CD8-positive, alpha-beta memory T cell (primary cell): ENCODE data around the gene SETSIP. TPM values are rescaled to one million over a fixed set of nuclear protein-coding genes. Genes with fewer than 3 reads are reported as not detected.
"Not testable (repeated sequence)": the region's sequence is repeated elsewhere in the genome, so short reads cannot be mapped to it uniquely, and the experiment has no call there.

ENCODE experiments used
- CTCF ChIA-PET: fragments of 350-600 bp; sonication (Branson Sonifier 250); formaldehyde crosslinking; loops from one replicate; lab custom pipeline; 2021; ENCODE audit warnings: antibody characterized with exemption; lab: Charles Lee
- POLR2A ChIA-PET: fragments of 350-600 bp; sonication (Branson Sonifier 250); formaldehyde crosslinking; loops from one replicate; lab custom pipeline; 2021; ENCODE audit warnings: antibody characterized with exemption; lab: Charles Lee
- DNase-seq, 5 donors: peaks; one replicate each; pipeline versions ENCODE4 v3.0.0 to v3.0.0-alpha.2; 2020 to 2022; ENCODE audit warnings: mixed read lengths in 1 of 5
- H3K27ac ChIP-seq: one replicate; pipeline ENCODE4 v1.7.0; 2013; ENCODE audit warnings: low read depth, mild to moderate bottlenecking, low read length, moderate library complexity
- H3K27me3 ChIP-seq: 2 replicates; pipeline ENCODE4 v1.7.0; 2013; ENCODE audit warnings: low read length, mild to moderate bottlenecking; ENCODE audit not compliant: insufficient read depth, poor library complexity, severe bottlenecking
- H3K36me3 ChIP-seq: 2 replicates; pipeline ENCODE4 v1.7.0; 2013; ENCODE audit warnings: mild to moderate bottlenecking, low read length, moderate library complexity; ENCODE audit not compliant: insufficient read depth
- H3K4me1 ChIP-seq: 2 replicates; pipeline ENCODE4 v1.7.0; 2013; ENCODE audit warnings: mild to moderate bottlenecking, low read length, moderate library complexity; ENCODE audit not compliant: insufficient read depth
- H3K4me3 ChIP-seq: 2 replicates; pipeline ENCODE4 v1.7.0; 2013; ENCODE audit warnings: mild to moderate bottlenecking, low read length
- H3K9me3 ChIP-seq: 2 replicates; pipeline ENCODE4 v1.7.0; 2013; ENCODE audit warnings: mild to moderate bottlenecking, low read length
- H3K27ac Mint-ChIP-seq, 8 donors: one replicate each; pipeline ENCODE4 v1.8.0; 2020 to 2021; ENCODE audit warnings: mixed read lengths in 8 of 8, mild to moderate bottlenecking in 6 of 8, inconsistent platforms in 3 of 8, moderate library complexity in 3 of 8
- H3K27me3 Mint-ChIP-seq, 2 donors: one replicate each; pipeline ENCODE4 v1.8.0; 2020 to 2021; ENCODE audit warnings: mixed read lengths in 2 of 2, mild to moderate bottlenecking in 1 of 2, moderate library complexity in 1 of 2
- H3K36me3 Mint-ChIP-seq, 3 donors: one replicate each; pipeline ENCODE4 v1.8.0; 2020 to 2021; ENCODE audit warnings: mixed read lengths in 3 of 3, inconsistent platforms in 1 of 3, mild to moderate bottlenecking in 1 of 3
- H3K4me1 Mint-ChIP-seq, 3 donors: one replicate each; pipeline ENCODE4 v1.8.0; 2020 to 2021; ENCODE audit warnings: mixed read lengths in 3 of 3, inconsistent platforms in 1 of 3, mild to moderate bottlenecking in 1 of 3
- H3K4me3 Mint-ChIP-seq, 7 donors: one replicate each; pipeline ENCODE4 v1.8.0; 2020 to 2021; ENCODE audit warnings: mixed read lengths in 7 of 7, mild to moderate bottlenecking in 6 of 7, moderate library complexity in 4 of 7, inconsistent platforms in 2 of 7
- H3K9me3 Mint-ChIP-seq, 5 donors: one replicate each; pipeline ENCODE4 v1.8.0; 2020 to 2022; ENCODE audit warnings: mixed read lengths in 5 of 5, mild to moderate bottlenecking in 3 of 5, moderate library complexity in 2 of 5, inconsistent platforms in 1 of 5
- polyA plus RNA-seq: library from polyadenylated mRNA; unstranded; fragments of 300-500 nt; fragmentation: Illumina TruSeq; gene quantifications from one replicate; pipeline ENCODE4 v1.2.3, GENCODE V29; 2021
- total RNA-seq, 2 experiments: library from RNA; stranded (reverse); gene quantifications; one replicate each; pipeline ENCODE4 v1.2.3, GENCODE V29; 2021

Gene SETSIP
- total and polyA plus RNA-seq, 3 experiments from 2014 or later = 0.38 to 0.39 TPM; not detected in 1

DNA sequence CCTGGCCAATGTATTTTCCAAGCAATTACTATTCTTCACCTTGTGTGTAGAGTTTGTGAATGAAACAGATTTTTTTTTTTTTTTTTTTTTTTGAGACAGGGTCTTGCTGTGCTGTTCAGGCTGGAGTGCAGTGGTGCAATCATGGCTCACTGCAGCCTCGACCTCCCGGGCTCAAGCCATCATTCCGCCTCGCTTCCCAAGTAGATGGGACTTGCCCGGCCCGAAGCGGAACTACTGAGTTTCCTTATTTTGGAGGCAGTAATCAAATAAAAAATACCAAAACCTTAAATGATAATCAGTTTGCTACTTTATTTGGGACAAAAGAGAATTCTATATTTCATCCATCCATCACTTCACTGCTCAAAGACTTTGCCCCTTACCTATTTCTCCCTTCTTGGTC, 4.2 kb upstream of the SETSIP start:
- Mint-ChIP-seq H3K9me3 (peaks cover 0 to 3% (median 0%) of the 10 kb centered on the region in 5 donors), H3K36me3 (peaks cover 0 to 8% (median 2%) of the 10 kb centered on the region in 3 donors), H3K4me1 (peaks cover 8 to 28% (median 19%) of the 10 kb centered on the region in 3 donors), H3K4me3 (peak overlapping the region; percentile 7 to 98 (median 97)), H3K27ac (peak overlapping the region in 2 of 8 donors; percentile 90 to 95), H3K27me3 (no peaks in the 10 kb centered on the region)
- POLR2A ChIA-PET = no interaction called here
- Histone ChIP-seq H3K4me1 (peaks cover 6% of the 10 kb centered on the region), H3K4me3 (no peak overlapping the region), H3K36me3 (no peaks in the 10 kb centered on the region), H3K9me3 (no peaks in the 10 kb centered on the region), H3K27me3 (no peaks in the 10 kb centered on the region), H3K27ac (no peak overlapping the region)
- DNase-seq = no peak
- CTCF ChIA-PET = no interaction called here

DNA sequence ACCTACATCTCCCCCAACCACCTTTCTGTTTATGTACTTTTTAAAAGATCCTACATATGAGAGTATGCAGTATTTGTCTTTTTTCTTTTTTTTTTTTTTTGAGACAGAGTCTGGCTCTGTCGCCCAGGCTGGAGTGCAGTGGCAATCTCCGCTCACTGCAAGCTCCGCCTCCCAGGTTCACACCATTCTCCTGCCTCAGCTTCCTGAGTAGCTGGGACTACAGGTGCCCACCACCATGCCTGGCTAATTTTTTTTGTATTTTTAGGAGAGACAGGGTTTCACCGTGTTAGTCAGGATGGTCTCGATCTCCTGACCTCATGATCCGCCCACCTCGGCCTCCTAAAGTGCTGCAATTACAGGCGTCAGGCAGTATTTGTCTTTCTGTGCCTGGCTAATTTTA, 2.9 kb upstream of the SETSIP start:
- CTCF ChIA-PET, H3K27ac ChIP-seq, H3K36me3 Mint-ChIP-seq: not testable (repeated sequence)

DNA sequence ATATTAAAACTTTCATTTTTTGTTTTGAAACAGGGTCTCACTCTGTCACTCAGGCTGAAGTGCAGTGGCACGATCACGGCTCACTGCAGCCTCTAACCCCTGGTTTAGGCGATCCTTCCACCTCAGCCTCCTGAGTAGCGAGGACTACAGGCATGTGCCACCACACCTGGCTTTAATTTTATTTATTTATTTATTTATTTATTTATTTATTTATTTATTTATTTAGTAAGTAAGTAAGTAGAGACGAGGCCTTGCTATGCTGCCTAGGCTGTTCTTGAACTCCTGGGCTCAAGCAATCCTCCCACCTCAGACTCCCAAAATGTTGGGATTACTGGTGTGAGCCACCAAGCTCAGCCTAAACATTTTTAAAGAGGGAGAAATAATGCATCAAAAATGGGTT, 1.2 kb upstream of the SETSIP start:
- CTCF ChIA-PET = no interaction called here
- H3K27ac ChIP-seq = no peak overlapping the region
- POLR2A ChIA-PET = no interaction called here
- H3K9me3 ChIP-seq = no peaks in the 10 kb centered on the region
- Mint-ChIP-seq H3K4me1 (peaks cover 6 to 10% (median 10%) of the 10 kb centered on the region in 3 donors), H3K36me3 (peaks cover 0 to 8% (median 2%) of the 10 kb centered on the region in 3 donors), H3K4me3 (no peak overlapping the region), H3K9me3 (no peaks in the 10 kb centered on the region), H3K27me3 (no peaks in the 10 kb centered on the region), H3K27ac (no peak overlapping the region)
- H3K4me1 ChIP-seq = peaks cover 5% of the 10 kb centered on the region
- no peak for DNase-seq
- no peak overlapping the region for H3K4me3 ChIP-seq
- H3K27me3 ChIP-seq = no peaks in the 10 kb centered on the region
- no peaks in the 10 kb centered on the region for H3K36me3 ChIP-seq

More for the DNA sequence above, 2.9 kb upstream of the SETSIP start:
- H3K4me1 ChIP-seq, H3K27me3 Mint-ChIP-seq, H3K36me3 ChIP-seq, H3K27me3 ChIP-seq, H3K9me3 ChIP-seq, H3K4me3 ChIP-seq, H3K9me3 Mint-ChIP-seq, POLR2A ChIA-PET, DNase-seq: not testable (repeated sequence)
- Mint-ChIP-seq H3K4me1 (peaks cover 8 to 22% (median 17%) of the 10 kb centered on the region in 3 donors), H3K27ac (peak overlapping the region in 1 of 8 donors; percentile 6), H3K4me3 (peak overlapping the region in 1 of 7 donors; percentile 4)

DNA sequence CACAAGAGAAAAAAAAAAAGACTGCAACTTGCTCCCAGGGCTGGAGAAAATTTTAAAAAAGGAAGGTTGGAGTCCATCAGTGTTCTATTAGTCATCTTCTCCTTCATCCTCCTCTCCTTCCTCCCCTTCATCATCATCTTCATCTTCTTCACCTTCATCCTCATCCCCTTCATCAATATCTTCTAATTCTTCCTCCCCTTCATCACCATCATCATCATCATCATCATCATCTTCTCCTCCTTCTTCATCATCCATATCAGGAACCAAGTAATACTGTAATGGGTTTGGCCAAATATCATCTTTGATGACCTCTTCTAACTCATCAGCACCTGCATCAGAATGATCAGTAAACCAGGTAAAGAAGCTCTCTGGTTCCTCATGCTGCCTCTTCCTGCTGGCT, 765 bp downstream of the SETSIP start:
- H3K9me3 Mint-ChIP-seq, H3K4me3 ChIP-seq, DNase-seq, H3K27ac ChIP-seq, H3K9me3 ChIP-seq, H3K27me3 ChIP-seq, H3K27me3 Mint-ChIP-seq, H3K36me3 ChIP-seq, H3K4me1 ChIP-seq, H3K36me3 Mint-ChIP-seq, H3K4me1 Mint-ChIP-seq, POLR2A ChIA-PET: not testable (repeated sequence)
- Mint-ChIP-seq H3K27ac (peak overlapping the region in 3 of 8 donors; percentile 0 to 39 (median 38)), H3K4me3 (peak overlapping the region in 1 of 7 donors; percentile 14)
- CTCF ChIA-PET = interaction anchor here (2.0 kb wide), 1 partner anchor 10 kb away, joined by 5 read pairs; no protein-coding TSS in a partner anchor

DNA sequence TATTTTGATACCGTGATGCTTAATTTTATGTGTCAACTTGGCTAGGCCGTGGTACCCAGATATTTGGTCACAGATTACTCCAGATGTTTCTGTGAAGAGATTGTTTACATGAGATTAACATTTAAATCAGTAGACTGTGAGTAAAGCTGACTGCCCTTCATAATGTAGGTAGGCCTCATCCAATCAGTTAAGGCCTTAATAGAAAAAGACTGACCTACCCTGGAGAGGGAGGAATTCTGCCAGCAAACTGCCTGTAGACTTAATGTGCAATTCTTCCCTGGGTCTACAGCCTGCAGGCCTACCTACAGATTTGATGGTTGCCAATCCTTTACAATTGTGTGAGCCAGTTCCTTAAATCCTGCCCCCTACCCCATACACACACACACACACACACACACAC, 4.3 kb downstream of the SETSIP start:
- H3K4me3 ChIP-seq = no peak overlapping the region
- H3K27ac Mint-ChIP-seq = no peak overlapping the region
- H3K4me3 Mint-ChIP-seq = no peak overlapping the region
- no peaks in the 10 kb centered on the region for H3K4me1 ChIP-seq
- H3K36me3 ChIP-seq = no peaks in the 10 kb centered on the region
- ChIA-PET CTCF (interaction anchor here (1.4 kb wide), 1 partner anchor 10 kb away, joined by 5 read pairs; the partner anchor contains the start of gene BTBD8), POLR2A (no interaction called here)
- peaks cover 0 to 2% (median 0%) of the 10 kb centered on the region in 3 donors for H3K36me3 Mint-ChIP-seq
- H3K4me1 Mint-ChIP-seq = no peaks in the 10 kb centered on the region
- no peak for DNase-seq
- no peaks in the 10 kb centered on the region for H3K9me3 Mint-ChIP-seq
- H3K27ac ChIP-seq = no peak overlapping the region
- no peaks in the 10 kb centered on the region for H3K9me3 ChIP-seq
- peaks cover 0 to 1% of the 10 kb centered on the region in 2 donors for H3K27me3 Mint-ChIP-seq
- no peaks in the 10 kb centered on the region for H3K27me3 ChIP-seq

DNA sequence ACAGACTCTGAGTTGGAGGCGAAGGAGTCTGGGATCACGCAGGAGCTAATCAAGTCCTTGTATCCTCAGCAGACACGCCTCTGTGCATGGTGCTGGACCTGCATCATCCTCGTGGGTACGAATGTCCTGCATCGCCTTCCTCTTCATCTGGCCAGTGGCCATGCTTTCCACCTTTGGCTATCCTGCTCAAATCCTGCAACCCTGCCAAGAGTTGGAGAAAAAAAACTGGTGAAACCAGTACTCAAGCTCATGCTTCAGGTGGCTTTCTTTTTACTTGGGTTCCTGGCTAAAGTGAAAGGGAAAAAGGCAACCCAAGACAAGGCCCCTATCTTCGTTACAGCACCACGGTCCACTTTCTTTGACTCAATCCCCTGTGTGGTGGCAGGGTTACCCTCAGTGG, 8.9 kb downstream of the SETSIP start:
- Histone ChIP-seq H3K27ac (no peak overlapping the region), H3K4me1 (no peaks in the 10 kb centered on the region), H3K9me3 (no peaks in the 10 kb centered on the region), H3K4me3 (no peak overlapping the region), H3K36me3 (no peaks in the 10 kb centered on the region), H3K27me3 (no peaks in the 10 kb centered on the region)
- Mint-ChIP-seq H3K4me3 (no peak overlapping the region), H3K9me3 (no peaks in the 10 kb centered on the region), H3K36me3 (no peaks in the 10 kb centered on the region), H3K27me3 (peaks cover 0 to 5% of the 10 kb centered on the region in 2 donors), H3K4me1 (no peaks in the 10 kb centered on the region), H3K27ac (no peak overlapping the region)
- ChIA-PET POLR2A (no interaction called here), CTCF (no interaction called here)
- DNase-seq = no peak

DNA sequence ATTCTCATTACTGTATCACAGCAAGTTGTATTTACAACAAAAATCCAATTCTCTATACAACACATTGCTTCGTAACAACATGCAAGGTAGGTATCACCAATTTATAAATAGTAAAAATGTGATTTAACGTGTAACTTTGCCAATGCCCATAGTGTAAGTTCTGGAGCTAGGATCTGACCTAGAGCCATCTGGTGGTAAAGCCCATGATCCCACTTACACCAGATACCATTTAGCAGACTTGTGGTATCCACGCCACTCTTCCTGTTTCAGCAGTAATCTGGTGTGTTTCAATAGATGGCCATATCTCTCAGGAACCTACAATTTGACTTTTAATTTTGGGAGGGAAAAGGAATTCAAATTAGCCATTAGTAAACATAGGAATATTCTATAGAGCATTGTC, 10.2 kb downstream of the SETSIP start:
- Mint-ChIP-seq H3K4me1 (no peaks in the 10 kb centered on the region), H3K27me3 (peaks cover 0 to 5% of the 10 kb centered on the region in 2 donors), H3K9me3 (no peaks in the 10 kb centered on the region), H3K27ac (no peak overlapping the region), H3K4me3 (no peak overlapping the region), H3K36me3 (no peaks in the 10 kb centered on the region)
- ChIA-PET POLR2A (no interaction called here), CTCF (no interaction called here)
- H3K27me3 ChIP-seq = no peaks in the 10 kb centered on the region
- no peaks in the 10 kb centered on the region for H3K36me3 ChIP-seq
- H3K27ac ChIP-seq = no peak overlapping the region
- DNase-seq = no peak
- H3K9me3 ChIP-seq = no peaks in the 10 kb centered on the region
- H3K4me3 ChIP-seq = no peak overlapping the region
- H3K4me1 ChIP-seq = no peaks in the 10 kb centered on the region

DNA sequence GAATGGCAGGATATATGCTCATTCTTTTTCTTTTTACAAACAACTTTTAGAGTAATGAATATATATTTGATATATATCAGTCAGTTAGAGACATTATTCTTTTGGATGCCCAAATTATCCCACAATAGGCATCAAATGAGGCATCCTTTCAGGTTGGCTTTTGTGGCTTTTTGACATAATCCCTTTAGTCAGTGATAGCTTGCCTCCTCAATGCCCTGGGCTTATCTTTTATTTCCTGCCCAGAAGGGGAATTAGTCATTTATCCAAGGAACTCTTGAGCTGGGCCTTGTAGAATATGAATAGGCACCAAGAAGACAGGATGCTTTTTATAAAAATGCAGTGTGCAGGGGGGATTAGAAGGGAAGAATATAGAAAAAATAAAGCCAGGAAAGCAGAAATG, 23.3 kb downstream of the SETSIP start:
- POLR2A ChIA-PET = no interaction called here
- CTCF ChIA-PET = interaction anchor here (0.9 kb wide), 1 partner anchor 18 kb away, joined by 3 read pairs; no protein-coding TSS in a partner anchor
- H3K4me3 Mint-ChIP-seq = no peak overlapping the region
- no peak overlapping the region for H3K27ac ChIP-seq
- H3K9me3 Mint-ChIP-seq = no peaks in the 10 kb centered on the region
- no peaks in the 10 kb centered on the region for H3K4me1 ChIP-seq
- no peak for DNase-seq
- H3K36me3 Mint-ChIP-seq = peaks cover 0 to 3% (median 0%) of the 10 kb centered on the region in 3 donors
- no peaks in the 10 kb centered on the region for H3K36me3 ChIP-seq
- H3K4me3 ChIP-seq = no peak overlapping the region
- H3K27ac Mint-ChIP-seq = no peak overlapping the region
- H3K27me3 Mint-ChIP-seq = peaks cover 2 to 8% of the 10 kb centered on the region in 2 donors
- H3K27me3 ChIP-seq = no peaks in the 10 kb centered on the region
- no peaks in the 10 kb centered on the region for H3K4me1 Mint-ChIP-seq
- H3K9me3 ChIP-seq = no peaks in the 10 kb centered on the region
